GM12872 (cell line): ENCODE measurements around the gene ATG4A.

Experiments
- CTCF ChIP-seq: IDR thresholded peaks from 3 replicates; pipeline ENCODE4 v1.5.1; 2011; ENCODE audit warnings: low read depth, mild to moderate bottlenecking, low read length, moderate library complexity; ENCODE audit not compliant: insufficient read depth

ATG4A gene

GRCh38 chrX:108091264-108091877 is at the start of gene ATG4A, which contains the start of gene PSMD10:
Gene ATG4A (plus strand): TSS chrX:108091778. CDS start chrX:108091827, 49 bp downstream.
Gene PSMD10 (minus strand): TSS chrX:108091542. CDS start chrX:108091520, 22 bp downstream.
- no peak for TF ChIP-seq CTCF

- no peak for TF ChIP-seq CTCF
Measured at GRCh38 chrX:108044554-108045256, 46.9 kb upstream of the ATG4A start, which contains the start of gene VSIG1. Gene VSIG1 (plus strand): TSS chrX:108045065. CDS start chrX:108045131, 66 bp downstream.

GRCh38 chrX:108049649-108050048 is 41.9 kb upstream of the ATG4A start:
- no peak for TF ChIP-seq CTCF

GRCh38 chrX:108053218-108053617 is 38.4 kb upstream of the ATG4A start:
- no peak for TF ChIP-seq CTCF

- TF ChIP-seq CTCF, result no peak
Measured at GRCh38 chrX:108055546-108055945, 36.0 kb upstream of the ATG4A start.

- TF ChIP-seq CTCF, result no peak
Measured at GRCh38 chrX:108059801-108060200, 31.8 kb upstream of the ATG4A start.

GRCh38 chrX:108064001-108064400 is 27.6 kb upstream of the ATG4A start:
- TF ChIP-seq CTCF, result no peak
